Activated T-helper 1 cell treated with anti-CD3 and anti-CD28 coated beads, Interleukin-12 subunit alpha, Interleukin-12 subunit beta, Interleukin-2, Interleukin-4 antibody, amounts not matched to agents 30 ng/mL and 10 ng/mL and 1 ng/mL, durations not matched to agents 14 hours and 24 hours and 36 hours (primary cell): ENCODE data around the gene OXCT1. TPM values are rescaled to one million over a fixed set of nuclear protein-coding genes. Genes with fewer than 3 reads are reported as not detected.

Experiments
- DNase-seq: peaks from one replicate; pipeline ENCODE4 v3.0.0; 2021; ENCODE audit warnings: low spot score
- H3K27ac Mint-ChIP-seq: one replicate; pipeline ENCODE4 v1.8.0; 2021; ENCODE audit warnings: mild to moderate bottlenecking, mixed read lengths
- H3K27me3 Mint-ChIP-seq: one replicate; pipeline ENCODE4 v1.8.0; 2022; ENCODE audit warnings: mild to moderate bottlenecking, moderate library complexity, mixed read lengths; ENCODE audit not compliant: insufficient read depth
- H3K36me3 Mint-ChIP-seq: one replicate; pipeline ENCODE4 v1.8.0; 2021; ENCODE audit warnings: low read depth, mixed read lengths
- H3K4me1 Mint-ChIP-seq: one replicate; pipeline ENCODE4 v1.8.0; 2021; ENCODE audit warnings: low read depth, mixed read lengths
- H3K4me3 Mint-ChIP-seq: one replicate; pipeline ENCODE4 v1.8.0; 2021; ENCODE audit warnings: mild to moderate bottlenecking, moderate library complexity, mixed read lengths
- H3K9me3 Mint-ChIP-seq: one replicate; pipeline ENCODE4 v1.8.0; 2021; ENCODE audit warnings: mixed read lengths
- intact Hi-C: fragments of 100-400 bp; cut with micrococcal nuclease; formaldehyde crosslinking; loops from one replicate; pipeline ENCODE4 v1.15.1; 2024
- total RNA-seq: library from RNA; stranded (reverse); gene quantifications from 2 replicates; pipeline ENCODE4 v1.2.3, GENCODE V29; 2022

Gene OXCT1
- total RNA-seq, 1 donor from 2014 or later = 84.4 TPM

DNA sequence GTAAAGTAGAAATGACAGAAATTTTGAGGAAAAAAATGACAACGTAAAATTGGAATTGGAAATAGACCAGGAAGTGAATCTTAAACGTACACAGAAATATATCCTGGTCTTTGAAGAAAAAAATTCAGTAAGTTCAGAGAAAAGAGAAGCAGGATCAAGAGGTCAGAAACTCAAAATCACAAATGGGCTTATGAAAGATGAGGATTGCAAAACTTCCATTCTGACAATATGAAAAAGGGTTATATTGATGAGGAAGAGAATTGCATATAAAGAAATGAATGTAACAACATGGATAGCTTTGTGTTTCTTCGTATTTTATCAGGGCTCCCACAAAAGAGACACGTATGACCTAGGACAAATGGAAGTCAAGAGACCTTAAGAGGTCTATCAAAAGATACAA, 58.1 kb downstream of the OXCT1 start:
- H3K4me3 Mint-ChIP-seq = no peak overlapping the region
- peaks cover 45% of the 10 kb centered on the region for H3K4me1 Mint-ChIP-seq
- no peak for DNase-seq
- H3K36me3 Mint-ChIP-seq = peaks cover 9% of the 10 kb centered on the region
- intact Hi-C loops = no loop called here
- no peaks in the 10 kb centered on the region for H3K27me3 Mint-ChIP-seq
- H3K27ac Mint-ChIP-seq = no peak overlapping the region
- peaks cover 4% of the 10 kb centered on the region for H3K9me3 Mint-ChIP-seq

GRCh38 chr5:41809128-41809527, 61.1 kb downstream of the OXCT1 start:
- Mint-ChIP-seq H3K4me1 (peaks cover 45% of the 10 kb centered on the region), H3K36me3 (peaks cover 34% of the 10 kb centered on the region), H3K9me3 (no peaks in the 10 kb centered on the region), H3K4me3 (no peak overlapping the region), H3K27ac (no peak overlapping the region), H3K27me3 (no peaks in the 10 kb centered on the region)
- intact Hi-C loops = loop anchor here (5.0 kb wide), 1 partner anchor 33 kb away; no protein-coding TSS in a partner anchor
- DNase-seq = no peak

GRCh38 chr5:41808294-41808693, 61.9 kb downstream of the OXCT1 start:
- peaks cover 40% of the 10 kb centered on the region for H3K36me3 Mint-ChIP-seq
- H3K27ac Mint-ChIP-seq = no peak overlapping the region
- no peaks in the 10 kb centered on the region for H3K27me3 Mint-ChIP-seq
- no peaks in the 10 kb centered on the region for H3K9me3 Mint-ChIP-seq
- peaks cover 41% of the 10 kb centered on the region for H3K4me1 Mint-ChIP-seq
- intact Hi-C loops = loop anchor here (5.0 kb wide), 1 partner anchor 34 kb away; no protein-coding TSS in a partner anchor
- DNase-seq = no peak
- no peak overlapping the region for H3K4me3 Mint-ChIP-seq

- H3K4me3 Mint-ChIP-seq = no peak overlapping the region
- intact Hi-C loops = no loop called here
- DNase-seq = no peak
- peaks cover 35% of the 10 kb centered on the region for H3K36me3 Mint-ChIP-seq
- no peaks in the 10 kb centered on the region for H3K9me3 Mint-ChIP-seq
- peak overlapping the region; percentile 2 for H3K27ac Mint-ChIP-seq
- H3K27me3 Mint-ChIP-seq = no peaks in the 10 kb centered on the region
- H3K4me1 Mint-ChIP-seq = peaks cover 9% of the 10 kb centered on the region
Measured at GRCh38 chr5:41797662-41798061, 72.6 kb downstream of the OXCT1 start.

DNA sequence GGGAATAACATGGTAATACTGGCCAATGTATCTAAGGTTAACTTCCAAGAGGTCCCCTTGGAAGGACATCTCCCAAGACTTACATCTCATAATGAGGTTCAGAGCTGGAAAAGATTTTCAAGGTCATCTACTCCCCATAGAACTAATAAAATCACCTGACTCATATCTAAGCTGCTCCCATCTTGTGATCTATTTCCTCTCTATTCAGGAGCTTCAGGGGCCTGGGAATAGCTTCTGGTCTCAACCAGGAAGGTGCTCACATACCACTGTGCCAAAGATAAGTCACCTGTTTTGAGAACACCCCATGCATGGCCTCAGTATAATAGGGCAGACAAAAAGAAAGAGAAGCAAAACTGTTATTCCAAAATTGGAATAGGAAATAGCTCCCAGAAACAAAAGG, 74.2 kb downstream of the OXCT1 start:
- H3K9me3 Mint-ChIP-seq = no peaks in the 10 kb centered on the region
- no peak for DNase-seq
- intact Hi-C loops = no loop called here
- H3K27me3 Mint-ChIP-seq = no peaks in the 10 kb centered on the region
- H3K4me1 Mint-ChIP-seq = peaks cover 9% of the 10 kb centered on the region
- peaks cover 35% of the 10 kb centered on the region for H3K36me3 Mint-ChIP-seq
- H3K27ac Mint-ChIP-seq = no peak overlapping the region
- H3K4me3 Mint-ChIP-seq = no peak overlapping the region

- intact Hi-C loops = no loop called here
- no peaks in the 10 kb centered on the region for H3K9me3 Mint-ChIP-seq
- H3K27me3 Mint-ChIP-seq = no peaks in the 10 kb centered on the region
- H3K36me3 Mint-ChIP-seq = peaks cover 30% of the 10 kb centered on the region
- peaks cover 9% of the 10 kb centered on the region for H3K4me1 Mint-ChIP-seq
- no peak overlapping the region for H3K4me3 Mint-ChIP-seq
- DNase-seq = no peak
- H3K27ac Mint-ChIP-seq = no peak overlapping the region
Measured at GRCh38 chr5:41795125-41795524, 75.1 kb downstream of the OXCT1 start.

DNA sequence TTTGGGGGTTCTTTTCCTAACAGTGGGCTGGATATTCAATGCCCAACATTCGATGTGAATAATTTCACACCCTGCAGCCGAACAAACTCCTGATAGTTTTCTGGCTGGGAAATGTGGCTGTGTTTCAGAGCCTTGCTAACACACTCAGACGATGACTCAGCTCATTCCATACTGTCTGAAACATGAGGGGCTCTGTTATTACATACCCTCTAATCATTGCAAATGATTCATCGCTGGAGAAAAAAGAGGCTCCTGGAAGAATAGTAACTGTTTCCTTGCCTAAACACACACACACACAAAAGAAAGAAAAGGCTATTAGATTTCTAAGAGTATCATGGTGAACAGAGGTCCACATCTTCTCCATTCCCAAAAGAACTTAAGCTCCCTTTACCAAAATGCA, 75.8 kb downstream of the OXCT1 start:
- peaks cover 27% of the 10 kb centered on the region for H3K36me3 Mint-ChIP-seq
- DNase-seq = no peak
- intact Hi-C loops = no loop called here
- no peaks in the 10 kb centered on the region for H3K9me3 Mint-ChIP-seq
- no peak overlapping the region for H3K4me3 Mint-ChIP-seq
- H3K27ac Mint-ChIP-seq = no peak overlapping the region
- no peaks in the 10 kb centered on the region for H3K27me3 Mint-ChIP-seq
- H3K4me1 Mint-ChIP-seq = peaks cover 9% of the 10 kb centered on the region

DNA sequence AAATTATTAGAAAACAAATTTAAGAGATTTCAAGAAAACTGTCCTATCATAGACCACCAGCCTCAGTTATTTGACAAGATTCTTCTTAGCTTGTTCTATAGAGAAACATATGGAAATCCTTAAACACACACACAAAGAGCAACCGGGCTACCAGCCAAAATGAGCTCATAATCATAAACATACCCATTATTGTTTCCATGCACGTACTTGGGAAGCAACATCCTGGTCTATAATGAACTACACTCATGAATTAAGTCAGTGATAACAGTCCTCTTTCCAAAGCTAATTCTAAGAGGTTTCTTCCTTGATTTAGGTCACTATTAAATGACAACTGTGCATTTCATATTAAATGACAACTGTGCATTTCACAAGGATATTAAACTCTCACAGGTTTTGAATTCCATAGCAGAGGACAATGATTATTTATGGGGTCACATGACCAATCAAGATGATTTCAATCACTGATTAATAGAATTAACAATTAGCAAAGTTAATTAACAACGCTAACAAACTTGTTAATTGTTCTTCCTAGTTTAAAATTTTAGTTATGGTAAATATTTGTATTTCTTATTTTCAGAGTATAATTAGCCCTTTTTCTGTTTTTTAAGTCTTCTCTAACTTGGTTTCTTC, 77.0 kb downstream of the OXCT1 start:
- Mint-ChIP-seq H3K27me3 (no peaks in the 10 kb centered on the region), H3K4me1 (peaks cover 9% of the 10 kb centered on the region), H3K27ac (no peak overlapping the region), H3K9me3 (no peaks in the 10 kb centered on the region), H3K36me3 (peaks cover 26% of the 10 kb centered on the region), H3K4me3 (no peak overlapping the region)
- intact Hi-C loops = no loop called here
- DNase-seq = no peak

- no peak overlapping the region for H3K27ac Mint-ChIP-seq
- DNase-seq = no peak
- H3K4me3 Mint-ChIP-seq = no peak overlapping the region
- H3K9me3 Mint-ChIP-seq = no peaks in the 10 kb centered on the region
- no peaks in the 10 kb centered on the region for H3K27me3 Mint-ChIP-seq
- intact Hi-C loops = no loop called here
- peaks cover 17% of the 10 kb centered on the region for H3K36me3 Mint-ChIP-seq
- H3K4me1 Mint-ChIP-seq = no peaks in the 10 kb centered on the region
Measured at GRCh38 chr5:41790038-41790776, 80.0 kb downstream of the OXCT1 start.

DNA sequence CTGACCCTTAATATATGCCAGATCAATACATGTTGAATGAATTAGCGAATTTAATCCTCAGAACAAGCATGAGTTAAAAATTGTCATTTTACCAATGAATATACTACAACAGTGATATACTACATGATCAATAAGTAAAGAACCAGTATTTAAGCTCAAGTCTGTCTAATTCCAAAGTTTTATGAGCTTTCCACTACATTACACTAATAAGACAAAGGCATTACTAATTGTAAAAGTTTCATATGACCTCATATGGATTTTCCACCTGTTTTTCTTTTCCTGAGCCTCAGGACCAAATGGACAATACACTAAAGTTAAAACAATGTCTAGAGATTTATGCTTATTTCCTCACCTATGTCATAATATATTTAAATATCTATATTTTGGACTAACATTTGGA, 80.8 kb downstream of the OXCT1 start:
- intact Hi-C loops = no loop called here
- no peak for DNase-seq
- peaks cover 17% of the 10 kb centered on the region for H3K36me3 Mint-ChIP-seq
- no peaks in the 10 kb centered on the region for H3K9me3 Mint-ChIP-seq
- H3K27me3 Mint-ChIP-seq = no peaks in the 10 kb centered on the region
- H3K4me1 Mint-ChIP-seq = no peaks in the 10 kb centered on the region
- no peak overlapping the region for H3K27ac Mint-ChIP-seq
- H3K4me3 Mint-ChIP-seq = no peak overlapping the region

DNA sequence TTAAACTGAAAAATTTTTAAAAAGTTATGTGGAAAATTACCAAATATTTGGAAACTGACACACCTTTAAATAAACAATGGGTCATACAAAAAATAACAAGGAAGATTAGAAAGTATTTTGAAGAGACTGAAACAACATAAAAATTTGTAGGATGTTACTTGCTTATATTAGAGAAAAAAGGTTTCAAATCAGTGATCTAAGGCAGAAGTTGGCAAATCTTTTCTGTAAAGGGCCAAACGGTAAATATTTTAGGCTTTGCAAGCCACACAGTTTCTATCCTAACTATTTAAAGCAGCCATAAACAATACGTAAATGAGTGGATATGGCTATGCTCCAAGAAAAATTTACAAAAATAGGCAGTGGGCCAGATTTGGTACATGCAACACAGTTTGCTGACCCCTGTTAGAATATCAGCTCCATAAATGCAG, 81.3 kb downstream of the OXCT1 start:
- intact Hi-C loops = no loop called here
- Mint-ChIP-seq H3K27ac (no peak overlapping the region), H3K4me1 (no peaks in the 10 kb centered on the region), H3K9me3 (no peaks in the 10 kb centered on the region), H3K27me3 (no peaks in the 10 kb centered on the region), H3K4me3 (no peak overlapping the region), H3K36me3 (peaks cover 20% of the 10 kb centered on the region)
- DNase-seq = no peak

- Mint-ChIP-seq H3K9me3 (no peaks in the 10 kb centered on the region), H3K4me3 (no peak overlapping the region), H3K36me3 (peaks cover 27% of the 10 kb centered on the region), H3K27ac (no peak overlapping the region), H3K27me3 (no peaks in the 10 kb centered on the region), H3K4me1 (no peaks in the 10 kb centered on the region)
- no peak for DNase-seq
- intact Hi-C loops = no loop called here
Measured at GRCh38 chr5:41787265-41787664, 83.0 kb downstream of the OXCT1 start.

- Mint-ChIP-seq H3K9me3 (no peaks in the 10 kb centered on the region), H3K4me1 (no peaks in the 10 kb centered on the region), H3K27ac (no peak overlapping the region), H3K36me3 (peaks cover 18% of the 10 kb centered on the region), H3K4me3 (no peak overlapping the region), H3K27me3 (no peaks in the 10 kb centered on the region)
- DNase-seq = no peak
- intact Hi-C loops = no loop called here
Measured at GRCh38 chr5:41785061-41785460, 85.2 kb downstream of the OXCT1 start.
